Jurkat, Clone E6-1 (cell line): Measurements from ENCODE around the gene SF3A2. TPM values are rescaled to one million over a fixed set of nuclear protein-coding genes. Genes with fewer than 3 reads are reported as not detected.
A peak's percentile ranks its signal among the peaks of the same experiment; 100 is the strongest.
"Not testable (repeated sequence)": the region's sequence is repeated elsewhere in the genome, so short reads cannot be mapped to it uniquely, and the experiment has no call there.

Experiments
- DNase-seq: peaks from one replicate; pipeline ENCODE4 v3.0.0-alpha.2; 2011; ENCODE audit warnings: low read depth, low spot score
- H3K4me3 ChIP-seq: 2 replicates; pipeline ENCODE4 v1.5.1; 2011; ENCODE audit warnings: mild to moderate bottlenecking, low read length, control low read depth, moderate library complexity
- polyA plus RNA-seq: library from polyadenylated mRNA; unstranded; fragments of >200 nt; gene quantifications from one replicate; pipeline ENCODE4 v1.2.1, GENCODE V29; 2012; ENCODE audit warnings: missing spikeins; ENCODE audit not compliant: insufficient read length, insufficient read depth

The SF3A2 gene
- polyA plus RNA-seq: 178 TPM

DNA sequence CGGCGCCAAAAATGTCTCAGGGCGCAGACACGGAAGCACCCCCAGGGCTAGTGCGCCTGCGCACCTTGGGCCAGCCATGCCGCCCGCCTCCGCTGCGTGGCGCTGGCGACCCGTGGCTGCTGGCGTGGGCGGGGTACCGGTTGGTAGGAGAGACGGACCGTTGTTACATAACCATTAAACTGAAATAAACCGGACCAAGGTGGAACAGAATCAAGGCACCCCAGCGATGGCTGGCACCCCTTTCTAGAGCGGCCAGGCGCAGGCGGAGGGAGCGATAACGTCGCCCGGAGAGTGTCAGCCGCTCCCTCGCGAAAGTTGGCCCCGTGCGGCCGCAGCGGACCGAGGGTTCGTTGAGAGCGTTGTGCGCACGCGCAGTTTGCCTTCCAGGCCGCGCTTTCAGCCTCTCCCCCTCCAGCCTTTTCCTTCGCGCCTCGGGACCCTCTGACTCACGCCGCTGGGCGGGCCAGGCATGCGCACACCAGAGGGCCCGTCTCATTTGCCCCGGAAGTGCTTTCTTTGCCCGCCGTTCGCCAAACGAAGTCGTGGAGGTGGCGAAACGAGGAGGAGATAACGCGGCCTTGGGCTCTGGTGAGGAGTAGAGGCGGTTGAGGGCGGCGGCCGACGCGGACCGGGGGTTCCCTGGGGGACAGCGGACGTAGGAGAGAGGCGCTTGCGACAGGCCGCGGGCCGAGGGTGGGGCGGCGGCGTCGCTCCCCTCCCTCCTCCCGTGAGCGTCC lies at the start of gene SF3A2, which contains the start of gene PLEKHJ1:
Gene SF3A2 (plus strand): TSS at position 511 of the 737 bp plus-strand sequence. CDS start 6,595 bp downstream, outside the sequence.
Gene PLEKHJ1 (minus strand): TSS at position 16 of the 737 bp plus-strand sequence. CDS start 81 bp downstream, outside the sequence.
- peak; percentile 95 for DNase-seq
- H3K4me3 ChIP-seq: peak within 1 kb of the TSS; percentile 83

GRCh38 chr19:2187159-2187558 lies 49.5 kb upstream of the SF3A2 start:
- DNase-seq: no peak
- no peak overlapping the region for H3K4me3 ChIP-seq

DNA sequence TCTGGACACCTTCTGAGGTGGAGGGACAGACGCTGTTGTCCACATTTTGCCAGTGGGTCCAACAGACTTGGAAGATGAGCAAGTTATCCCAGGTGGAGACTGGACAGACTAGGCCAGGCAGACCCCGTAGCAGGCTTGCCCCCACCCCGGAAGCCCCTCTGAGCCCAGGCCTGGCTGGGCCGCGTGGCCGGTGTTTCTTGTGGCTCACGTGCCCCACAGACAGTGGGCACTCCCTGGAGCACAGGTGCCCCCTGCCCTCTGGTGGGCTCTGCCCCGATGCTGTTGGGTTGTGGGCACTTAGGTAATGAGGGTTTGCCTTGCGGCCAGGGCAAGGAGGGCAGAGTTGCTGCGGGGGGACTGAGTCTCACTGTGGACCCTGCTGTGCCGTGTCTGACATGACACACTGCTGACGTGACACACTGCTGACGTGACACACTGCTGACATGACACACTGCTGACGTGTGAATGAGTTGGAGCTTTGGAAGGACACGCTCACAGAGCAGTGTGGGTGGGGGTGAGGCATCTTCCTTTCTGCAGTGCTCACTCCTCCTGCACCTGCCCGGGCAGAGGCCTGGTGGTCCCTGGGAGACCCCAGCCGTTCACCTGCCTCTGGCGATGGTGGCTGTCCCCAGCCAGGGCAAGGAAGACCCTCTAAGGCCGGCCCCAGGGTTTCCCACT lies 47.8 kb upstream of the SF3A2 start:
- no peak for DNase-seq
- H3K4me3 ChIP-seq: no peak overlapping the region

DNA sequence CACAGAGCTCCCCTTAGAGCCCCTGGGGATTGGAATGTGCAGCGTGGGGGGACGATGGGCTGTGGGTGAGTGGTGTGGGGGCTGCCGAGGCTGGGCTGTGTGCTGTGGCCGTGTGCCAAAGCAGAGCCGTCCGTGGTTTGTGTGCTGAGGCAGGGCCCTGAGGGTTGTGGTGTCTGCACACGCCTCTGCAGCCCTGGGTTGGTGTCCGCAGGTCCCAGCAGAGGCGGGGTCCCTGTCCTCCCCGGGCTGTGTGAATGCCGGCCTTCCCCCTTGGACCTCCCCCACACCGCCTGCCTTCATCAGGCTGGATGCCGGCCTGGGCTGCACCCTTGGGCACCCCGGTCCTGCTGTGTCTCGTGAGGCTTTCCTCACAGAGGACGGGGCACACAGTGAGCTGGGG lies 46.7 kb upstream of the SF3A2 start:
- no peak overlapping the region for H3K4me3 ChIP-seq
- no peak for DNase-seq

DNA sequence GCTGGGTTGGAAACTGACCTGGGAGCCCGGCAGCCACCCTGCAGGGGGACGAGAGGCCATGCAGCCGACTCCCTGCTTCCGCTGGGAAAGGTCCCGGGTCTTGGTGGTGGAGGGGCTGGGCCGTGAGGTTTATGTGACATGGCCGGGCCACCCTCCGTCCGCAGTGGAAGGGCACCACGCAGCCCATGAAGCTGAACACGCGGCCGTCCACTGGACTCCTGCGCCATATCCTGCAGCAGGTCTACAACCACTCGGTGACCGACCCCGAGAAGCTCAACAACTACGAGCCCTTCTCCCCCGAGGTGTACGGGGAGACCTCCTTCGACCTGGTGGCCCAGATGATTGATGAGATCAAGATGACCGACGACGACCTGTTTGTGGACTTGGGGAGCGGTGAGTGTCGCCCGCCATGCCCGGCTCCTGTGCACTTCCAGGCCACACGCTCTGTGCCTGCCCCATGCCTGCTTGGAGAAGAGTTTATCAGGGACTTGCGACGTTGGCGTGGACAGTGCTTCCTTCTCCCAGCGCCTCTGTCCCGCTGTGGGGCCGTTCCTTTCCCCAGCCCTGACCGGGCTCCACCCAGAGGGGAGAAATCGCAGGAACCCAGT lies 45.7 kb upstream of the SF3A2 start:
- DNase-seq: no peak
- H3K4me3 ChIP-seq: no peak overlapping the region

GRCh38 chr19:2191456-2192310 lies 44.9 kb upstream of the SF3A2 start:
- no peak for DNase-seq

DNA sequence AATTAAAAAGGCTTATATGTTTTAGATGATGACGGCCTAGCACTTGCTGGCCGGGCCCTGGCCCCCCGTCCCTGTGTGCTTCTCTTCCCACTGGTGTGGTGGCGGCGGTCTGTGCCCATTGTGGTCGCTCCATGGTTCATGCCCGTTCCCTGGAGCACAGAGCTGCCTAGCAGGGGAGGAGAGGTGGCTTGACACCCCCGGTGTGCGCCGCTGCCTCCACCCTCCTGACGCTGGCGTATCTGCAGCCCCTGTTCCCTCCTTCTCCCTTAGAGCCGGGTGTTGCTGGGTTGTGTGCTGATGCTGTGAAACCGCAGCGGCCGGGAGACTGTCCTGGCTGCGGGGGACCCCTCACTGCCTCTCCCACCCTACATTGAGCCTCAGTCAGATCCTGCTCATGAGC lies 43.8 kb upstream of the SF3A2 start:
- no peak overlapping the region for H3K4me3 ChIP-seq
- no peak for DNase-seq

More at GRCh38 chr19:2191456-2192310, 44.9 kb upstream of the SF3A2 start:
- no peak overlapping the region for H3K4me3 ChIP-seq

- H3K4me3 ChIP-seq: no peak overlapping the region
- DNase-seq: no peak
These were observed 42.8 kb upstream of the SF3A2 start for GRCh38 chr19:2193807-2194206.

DNA sequence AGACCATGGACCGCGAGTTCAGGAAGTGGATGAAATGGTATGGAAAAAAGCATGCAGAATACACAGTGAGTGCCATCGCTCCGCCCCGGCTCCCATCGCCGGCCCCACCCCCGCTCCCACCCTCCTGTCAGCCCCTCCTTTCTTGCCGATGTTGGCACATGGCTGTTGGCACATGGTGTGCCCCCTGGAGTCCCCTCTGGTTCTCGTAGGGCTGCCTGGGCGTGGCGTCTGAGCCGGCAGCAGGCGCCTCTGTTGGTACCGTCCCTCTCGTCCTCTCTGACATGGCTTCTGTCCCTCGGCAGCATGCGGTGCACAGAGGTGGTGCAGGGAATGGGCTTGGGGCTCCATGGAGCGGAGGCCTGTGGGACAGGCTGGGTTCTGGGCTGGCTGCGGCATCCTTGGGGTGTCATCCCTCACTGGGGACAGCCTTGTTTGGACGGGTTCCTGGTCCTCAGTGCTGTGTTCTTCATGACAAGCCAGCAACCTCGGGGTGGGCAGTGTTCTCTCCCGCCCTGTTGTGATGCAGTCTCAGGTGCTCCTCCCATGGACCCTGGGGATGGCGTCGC lies 42.0 kb upstream of the SF3A2 start:
- no peak for DNase-seq

DNA sequence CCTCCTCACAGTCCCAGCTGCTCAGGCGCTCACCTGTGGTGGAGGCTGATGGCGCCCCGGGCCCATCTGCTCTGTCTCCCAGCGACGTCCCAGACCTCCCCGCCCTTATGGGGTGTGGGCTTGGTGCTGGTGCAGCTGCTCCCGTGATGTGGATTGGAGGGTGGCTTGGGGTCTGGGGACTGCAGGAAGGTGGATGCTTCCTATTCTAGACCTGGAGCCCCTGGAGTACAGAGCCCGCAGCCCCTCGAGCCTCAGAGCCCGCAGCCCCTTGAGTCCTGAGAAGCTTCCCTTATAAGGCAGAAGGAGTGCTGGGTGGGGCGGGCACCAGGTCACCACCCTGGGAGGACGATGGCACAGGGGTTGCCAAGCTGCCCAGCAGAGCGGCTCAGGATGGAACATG lies 41.3 kb upstream of the SF3A2 start:
- H3K4me3 ChIP-seq: no peak overlapping the region
- no peak for DNase-seq

More for the DNA sequence above, 42.0 kb upstream of the SF3A2 start:
- no peak overlapping the region for H3K4me3 ChIP-seq

GRCh38 chr19:2195914-2196313 lies 40.7 kb upstream of the SF3A2 start:
- H3K4me3 ChIP-seq: no peak overlapping the region
- no peak for DNase-seq

- no peak overlapping the region for H3K4me3 ChIP-seq
- DNase-seq: no peak
These were observed 39.4 kb upstream of the SF3A2 start for GRCh38 chr19:2197270-2197669.

DNA sequence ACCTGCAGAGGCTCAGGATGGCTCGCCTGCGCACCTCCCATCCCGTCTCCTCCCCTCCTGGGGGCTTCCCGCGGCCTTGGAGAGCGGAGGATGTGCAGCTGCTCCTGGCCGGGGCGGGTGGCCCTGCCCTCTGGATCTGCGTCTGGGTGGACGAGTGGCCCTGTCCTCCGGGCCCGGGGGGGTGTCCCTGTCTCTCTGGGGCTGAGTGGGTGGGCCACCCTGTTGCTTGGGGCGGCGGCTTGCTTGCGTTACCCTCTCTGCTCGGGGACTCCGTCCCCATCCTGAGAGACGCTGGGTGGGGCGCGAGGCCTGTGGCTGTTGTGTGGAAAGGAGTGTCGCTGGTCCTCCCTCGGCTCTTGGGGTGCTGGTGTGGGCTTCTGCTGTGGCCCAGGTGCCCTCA lies 38.3 kb upstream of the SF3A2 start:
- no peak for DNase-seq

GRCh38 chr19:2199215-2199614 lies 37.4 kb upstream of the SF3A2 start:
- no peak for DNase-seq
- H3K4me3 ChIP-seq: no peak overlapping the region

More for the DNA sequence above, 38.3 kb upstream of the SF3A2 start:
- H3K4me3 ChIP-seq: no peak overlapping the region

DNA sequence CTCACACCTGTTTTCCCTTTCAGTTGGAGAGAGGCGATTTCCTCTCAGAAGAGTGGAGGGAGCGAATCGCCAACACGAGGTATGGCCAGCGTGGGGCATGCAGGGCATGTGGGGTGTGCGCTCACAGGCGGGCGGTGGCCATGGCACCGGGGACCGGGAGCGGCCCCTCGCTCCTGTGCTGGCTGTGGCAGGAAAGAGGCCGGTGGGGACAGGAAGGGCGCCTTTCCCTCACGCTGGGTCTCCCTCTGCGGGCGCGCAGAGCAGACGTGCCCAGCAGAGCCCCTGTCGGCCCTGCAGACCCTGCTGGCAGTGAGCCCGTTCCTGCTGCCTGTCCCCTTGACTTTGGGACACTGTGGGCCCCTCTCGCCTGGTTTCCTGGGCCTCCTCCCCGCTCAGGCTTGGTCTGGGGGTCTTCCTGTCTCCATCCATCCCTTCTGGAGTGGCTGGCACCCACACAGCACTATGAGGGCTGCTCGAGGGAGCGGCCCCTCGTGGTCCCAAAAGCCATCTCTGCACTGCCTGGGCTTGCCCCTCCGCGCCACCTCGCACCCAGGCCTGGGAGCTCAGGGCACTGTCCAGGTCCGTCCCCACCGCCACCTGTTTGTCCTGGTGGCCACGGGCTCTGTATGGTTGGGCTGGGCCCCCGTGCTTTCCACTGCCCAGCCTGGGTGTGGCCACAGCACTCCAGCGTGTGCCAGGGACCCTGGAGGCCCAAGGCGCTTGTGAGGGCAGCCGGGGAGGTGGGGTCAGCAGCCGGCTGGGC lies 36.6 kb upstream of the SF3A2 start:
- H3K4me3 ChIP-seq: no peak overlapping the region

DNA sequence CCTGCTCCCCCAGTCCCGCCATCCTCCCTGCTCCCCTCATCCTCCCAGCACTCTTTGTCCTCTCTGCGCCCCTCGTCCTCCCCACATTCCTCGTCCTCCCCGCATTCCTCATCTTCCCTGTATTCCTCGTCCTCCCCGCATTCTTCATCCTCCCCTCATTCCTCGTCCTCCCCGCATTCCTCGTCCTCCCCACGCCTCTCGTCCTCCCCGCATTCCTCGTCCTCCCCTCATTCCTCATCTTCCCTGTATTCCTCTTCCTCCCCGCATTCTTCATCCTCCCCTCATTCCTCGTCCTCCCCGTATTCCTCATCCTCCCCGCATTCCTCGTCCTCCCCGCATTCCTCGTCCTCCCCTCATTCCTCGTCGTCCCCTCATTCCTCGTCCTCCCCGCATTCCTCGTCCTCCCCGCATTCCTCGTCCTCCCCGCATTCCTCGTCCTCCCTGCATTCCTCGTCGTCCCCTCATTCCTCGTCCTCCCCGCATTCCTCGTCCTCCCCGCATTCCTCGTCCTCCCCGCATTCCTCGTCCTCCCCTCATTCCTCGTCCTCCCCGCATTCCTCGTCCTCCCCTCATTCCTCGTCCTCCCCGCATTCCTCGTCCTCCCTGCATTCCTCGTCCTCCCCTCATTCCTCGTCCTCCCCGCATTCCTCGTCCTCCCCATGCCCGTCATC lies 35.9 kb upstream of the SF3A2 start:
- not testable (repeated sequence) for DNase-seq, H3K4me3 ChIP-seq

More for the DNA sequence above, 36.6 kb upstream of the SF3A2 start:
- DNase-seq: no peak

DNA sequence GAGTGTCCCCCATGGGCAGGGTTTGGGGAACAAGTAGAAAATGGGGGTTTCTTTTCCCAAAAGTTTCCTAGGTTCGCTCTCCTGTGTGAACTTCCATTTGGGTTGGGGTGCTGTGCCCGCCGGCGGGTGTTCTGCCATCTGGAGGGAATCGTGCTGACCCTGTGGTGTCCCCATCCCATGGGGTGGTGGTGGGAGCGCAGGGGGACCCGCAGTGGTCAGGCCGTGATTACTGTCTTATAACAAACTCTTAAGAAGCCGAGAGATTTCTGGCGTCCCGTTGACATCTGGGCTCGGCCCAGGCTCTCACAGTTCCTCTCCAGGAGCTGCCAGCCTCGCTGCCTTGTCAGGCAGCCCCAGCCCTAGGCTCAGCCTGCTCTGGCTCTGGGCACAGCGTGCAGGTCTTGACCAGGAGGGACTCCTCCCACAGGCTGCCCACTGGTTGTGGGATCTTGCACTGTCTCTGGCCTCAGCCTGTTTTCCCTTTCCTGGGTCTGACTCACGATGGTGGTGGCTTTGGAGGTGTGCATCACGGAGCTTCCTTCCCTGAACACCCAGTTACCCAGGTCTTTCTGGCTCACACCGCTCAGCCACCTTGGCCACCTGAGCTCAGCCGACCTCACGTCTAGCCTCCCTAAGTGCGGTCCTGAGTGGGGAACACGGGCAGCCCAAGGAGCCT lies 35.0 kb upstream of the SF3A2 start:
- no peak for DNase-seq

More for the DNA sequence above, 35.0 kb upstream of the SF3A2 start:
- no peak overlapping the region for H3K4me3 ChIP-seq
